ENCODE data around the gene ATAT1. TPM values are rescaled to one million over a fixed set of nuclear protein-coding genes. Genes with fewer than 3 reads are reported as not detected.
A peak's percentile ranks its signal among the peaks of the same experiment; 100 is the strongest.

Gene ATAT1
- total and polyA plus RNA-seq, 3 experiments from 2014 or later, result 1.5 to 10.7 (median 10.5) TPM

GRCh38 chr6:30643656-30644055 is 17.0 kb downstream of the ATAT1 start:
- no peak overlapping the region for H3K4me3 ChIP-seq (ENCODE audit: low read length)
- no peaks in the 10 kb centered on the region for H3K27me3 Mint-ChIP-seq
- H3K4me1 ChIP-seq (ENCODE audit: insufficient read depth, low read length), result peaks cover 33% of the 10 kb centered on the region
- H3K4me3 Mint-ChIP-seq, result no peak overlapping the region
- ChIA-PET POLR2A (no interaction called here), CTCF (interaction anchor here (1.4 to 1.6 kb wide), 2 partner anchors 18 to 87 kb away, joined by 4 to 6 read pairs; no protein-coding TSS in a partner anchor)
- DNase-seq, result no peak
- H3K27me3 ChIP-seq (ENCODE audit: insufficient read depth, low read length, poor library complexity, severe bottlenecking), result no peaks in the 10 kb centered on the region
- peaks cover 28 to 35% (median 35%) of the 10 kb centered on the region in 3 donors for H3K4me1 Mint-ChIP-seq
- peaks cover 0 to 46% (median 11%) of the 10 kb centered on the region in 3 donors for H3K36me3 Mint-ChIP-seq
- H3K27ac ChIP-seq (ENCODE audit: low read depth, low read length), result no peak overlapping the region
- no peaks in the 10 kb centered on the region for H3K36me3 ChIP-seq (ENCODE audit: insufficient read depth, low read length)
- no peaks in the 10 kb centered on the region for H3K9me3 ChIP-seq (ENCODE audit: low read length)
- no peaks in the 10 kb centered on the region for H3K9me3 Mint-ChIP-seq
- H3K27ac Mint-ChIP-seq, result peak overlapping the region in 4 of 8 donors; percentile 22 to 84 (median 42)

- no peaks in the 10 kb centered on the region for H3K9me3 Mint-ChIP-seq
- peaks cover 0 to 47% (median 11%) of the 10 kb centered on the region in 3 donors for H3K36me3 Mint-ChIP-seq
- Histone ChIP-seq H3K27ac (ENCODE audit: low read depth, low read length) (no peak overlapping the region), H3K4me1 (ENCODE audit: insufficient read depth, low read length) (peaks cover 33% of the 10 kb centered on the region), H3K36me3 (ENCODE audit: insufficient read depth, low read length) (no peaks in the 10 kb centered on the region), H3K4me3 (ENCODE audit: low read length) (no peak overlapping the region), H3K9me3 (ENCODE audit: low read length) (no peaks in the 10 kb centered on the region), H3K27me3 (ENCODE audit: insufficient read depth, low read length, poor library complexity, severe bottlenecking) (no peaks in the 10 kb centered on the region)
- DNase-seq, result no peak
- H3K4me3 Mint-ChIP-seq, result no peak overlapping the region
- CTCF ChIA-PET, result interaction anchor here (1.4 to 1.6 kb wide), 2 partner anchors 19 to 86 kb away, joined by 4 to 6 read pairs; no protein-coding TSS in a partner anchor
- POLR2A ChIA-PET, result no interaction called here
- peak overlapping the region in 4 of 8 donors; percentile 32 to 94 (median 77) for H3K27ac Mint-ChIP-seq
- peaks cover 28 to 38% (median 35%) of the 10 kb centered on the region in 3 donors for H3K4me1 Mint-ChIP-seq
- H3K27me3 Mint-ChIP-seq, result no peaks in the 10 kb centered on the region
Observed at GRCh38 chr6:30644769-30645168, 18.1 kb downstream of the ATAT1 start.

GRCh38 chr6:30645989-30646388 is 19.3 kb downstream of the ATAT1 start:
- no peaks in the 10 kb centered on the region for H3K27me3 Mint-ChIP-seq
- CTCF ChIA-PET, result interaction anchor here (1.6 to 1.7 kb wide), 2 partner anchors 33 to 85 kb away, joined by 4 to 5 read pairs; no protein-coding TSS in a partner anchor
- peak overlapping the region in 4 of 7 donors; percentile 38 to 92 (median 89) for H3K4me3 Mint-ChIP-seq
- no peaks in the 10 kb centered on the region for H3K36me3 ChIP-seq (ENCODE audit: insufficient read depth, low read length)
- no peaks in the 10 kb centered on the region for H3K9me3 Mint-ChIP-seq
- H3K9me3 ChIP-seq (ENCODE audit: low read length), result no peaks in the 10 kb centered on the region
- POLR2A ChIA-PET, result interaction anchor here (1.2 kb wide), 1 partner anchor 115 kb away, joined by 4 read pairs; no protein-coding TSS in a partner anchor
- no peaks in the 10 kb centered on the region for H3K27me3 ChIP-seq (ENCODE audit: insufficient read depth, low read length, poor library complexity, severe bottlenecking)
- no peak overlapping the region for H3K4me3 ChIP-seq (ENCODE audit: low read length)
- H3K4me1 ChIP-seq (ENCODE audit: insufficient read depth, low read length), result peaks cover 22% of the 10 kb centered on the region
- H3K27ac ChIP-seq (ENCODE audit: low read depth, low read length), result peak overlapping the region; percentile 10
- H3K4me1 Mint-ChIP-seq, result peaks cover 27 to 35% (median 33%) of the 10 kb centered on the region in 3 donors
- peaks cover 0 to 45% (median 13%) of the 10 kb centered on the region in 3 donors for H3K36me3 Mint-ChIP-seq
- H3K27ac Mint-ChIP-seq, result peak overlapping the region in 7 of 8 donors; percentile 25 to 96 (median 90)
- DNase-seq, result no peak

- Histone ChIP-seq H3K27ac (ENCODE audit: low read depth, low read length) (peak within 1 kb of the TSS; percentile 86), H3K36me3 (ENCODE audit: insufficient read depth, low read length) (peaks cover 1% of the 10 kb centered on the region), H3K4me1 (ENCODE audit: insufficient read depth, low read length) (peaks cover 18% of the 10 kb centered on the region), H3K9me3 (ENCODE audit: low read length) (no peaks in the 10 kb centered on the region), H3K27me3 (ENCODE audit: insufficient read depth, low read length, poor library complexity, severe bottlenecking) (no peaks in the 10 kb centered on the region), H3K4me3 (ENCODE audit: low read length) (peak within 1 kb of the TSS; percentile 61)
- ChIA-PET POLR2A (interaction anchor here (0.6 to 1.2 kb wide), 6 partner anchors 70 to 1057 kb away, joined by 3 to 4 read pairs (median 4); partner anchors contain the start of gene MDC1), CTCF (interaction anchor here (1.0 to 1.7 kb wide), 3 partner anchors 32 to 84 kb away, joined by 3 to 5 read pairs (median 4); no protein-coding TSS in a partner anchor)
- H3K27ac Mint-ChIP-seq, result peak within 1 kb of the TSS; percentile 84 to 96 (median 94)
- no peaks in the 10 kb centered on the region for H3K9me3 Mint-ChIP-seq
- H3K4me3 Mint-ChIP-seq, result peak within 1 kb of the TSS; percentile 84 to 95 (median 89)
- H3K36me3 Mint-ChIP-seq, result peaks cover 0 to 46% (median 12%) of the 10 kb centered on the region in 3 donors
- H3K27me3 Mint-ChIP-seq, result no peaks in the 10 kb centered on the region
- peak; percentile 90 to 97 (median 90) for DNase-seq
- H3K4me1 Mint-ChIP-seq, result peaks cover 23 to 31% (median 27%) of the 10 kb centered on the region in 3 donors
Observed at GRCh38 chr6:30646450-30647241, 20.0 kb downstream of the ATAT1 start, which contains the start of gene C6orf136. C6orf136 (plus strand) TSS chr6:30647133; CDS start chr6:30647232, 99 bp downstream.

- Histone ChIP-seq H3K27ac (ENCODE audit: low read depth, low read length) (peak overlapping the region; percentile 86), H3K36me3 (ENCODE audit: insufficient read depth, low read length) (peaks cover 9% of the 10 kb centered on the region), H3K4me3 (ENCODE audit: low read length) (peak overlapping the region; percentile 61), H3K4me1 (ENCODE audit: insufficient read depth, low read length) (peaks cover 18% of the 10 kb centered on the region), H3K27me3 (ENCODE audit: insufficient read depth, low read length, poor library complexity, severe bottlenecking) (no peaks in the 10 kb centered on the region), H3K9me3 (ENCODE audit: low read length) (no peaks in the 10 kb centered on the region)
- H3K27ac Mint-ChIP-seq, result peak overlapping the region; percentile 84 to 96 (median 94)
- H3K4me3 Mint-ChIP-seq, result peak overlapping the region; percentile 84 to 95 (median 89)
- peaks cover 23 to 31% (median 24%) of the 10 kb centered on the region in 3 donors for H3K4me1 Mint-ChIP-seq
- no peaks in the 10 kb centered on the region for H3K9me3 Mint-ChIP-seq
- CTCF ChIA-PET, result interaction anchor here (1.0 to 1.6 kb wide), 2 partner anchors 75 to 83 kb away, joined by 3 to 4 read pairs; no protein-coding TSS in a partner anchor
- H3K36me3 Mint-ChIP-seq, result peaks cover 0 to 50% (median 15%) of the 10 kb centered on the region in 3 donors
- POLR2A ChIA-PET, result interaction anchor here (0.6 to 0.9 kb wide), 4 partner anchors 32 to 175 kb away, joined by 3 to 4 read pairs (median 4); no protein-coding TSS in a partner anchor
- no peaks in the 10 kb centered on the region for H3K27me3 Mint-ChIP-seq
- peak; percentile 61 to 83 (median 64) for DNase-seq
Observed at GRCh38 chr6:30647242-30648116, 20.8 kb downstream of the ATAT1 start.

GRCh38 chr6:30651143-30651542 is 24.5 kb downstream of the ATAT1 start:
- no peaks in the 10 kb centered on the region for H3K27me3 Mint-ChIP-seq
- H3K36me3 Mint-ChIP-seq, result peaks cover 0 to 61% (median 22%) of the 10 kb centered on the region in 3 donors
- ChIA-PET POLR2A (interaction anchor here (1.9 kb wide), 1 partner anchor 33 kb away, joined by 10 read pairs; the partner anchor contains the start of gene MRPS18B), CTCF (interaction anchor here (0.7 kb wide), 1 partner anchor 24 kb away, joined by 3 read pairs; no protein-coding TSS in a partner anchor)
- Histone ChIP-seq H3K27ac (ENCODE audit: low read depth, low read length) (no peak overlapping the region), H3K27me3 (ENCODE audit: insufficient read depth, low read length, poor library complexity, severe bottlenecking) (no peaks in the 10 kb centered on the region), H3K36me3 (ENCODE audit: insufficient read depth, low read length) (peaks cover 30% of the 10 kb centered on the region), H3K4me1 (ENCODE audit: insufficient read depth, low read length) (peaks cover 13% of the 10 kb centered on the region), H3K4me3 (ENCODE audit: low read length) (no peak overlapping the region), H3K9me3 (ENCODE audit: low read length) (no peaks in the 10 kb centered on the region)
- peaks cover 13 to 19% (median 15%) of the 10 kb centered on the region in 3 donors for H3K4me1 Mint-ChIP-seq
- no peaks in the 10 kb centered on the region for H3K9me3 Mint-ChIP-seq
- no peak for DNase-seq
- peak overlapping the region in 2 of 8 donors; percentile 66 to 73 for H3K27ac Mint-ChIP-seq
- peak overlapping the region in 2 of 7 donors; percentile 22 to 49 for H3K4me3 Mint-ChIP-seq

All from CD8-positive, alpha-beta memory T cell (primary cell).